GM18867 (cell line): ENCODE measurements around the gene MBP.
"Not testable (repeated sequence)": the region's sequence is repeated elsewhere in the genome, so short reads cannot be mapped to it uniquely, and the experiment has no call there.

Experiments used
- ATAC-seq: cut with Tn5 transposase; IDR thresholded peaks from one replicate; pipeline ENCODE4 v1.9.1; 2021; ENCODE audit warnings: mild to moderate bottlenecking, moderate library complexity; ENCODE audit not compliant: unreplicated experiment

The MBP gene

DNA sequence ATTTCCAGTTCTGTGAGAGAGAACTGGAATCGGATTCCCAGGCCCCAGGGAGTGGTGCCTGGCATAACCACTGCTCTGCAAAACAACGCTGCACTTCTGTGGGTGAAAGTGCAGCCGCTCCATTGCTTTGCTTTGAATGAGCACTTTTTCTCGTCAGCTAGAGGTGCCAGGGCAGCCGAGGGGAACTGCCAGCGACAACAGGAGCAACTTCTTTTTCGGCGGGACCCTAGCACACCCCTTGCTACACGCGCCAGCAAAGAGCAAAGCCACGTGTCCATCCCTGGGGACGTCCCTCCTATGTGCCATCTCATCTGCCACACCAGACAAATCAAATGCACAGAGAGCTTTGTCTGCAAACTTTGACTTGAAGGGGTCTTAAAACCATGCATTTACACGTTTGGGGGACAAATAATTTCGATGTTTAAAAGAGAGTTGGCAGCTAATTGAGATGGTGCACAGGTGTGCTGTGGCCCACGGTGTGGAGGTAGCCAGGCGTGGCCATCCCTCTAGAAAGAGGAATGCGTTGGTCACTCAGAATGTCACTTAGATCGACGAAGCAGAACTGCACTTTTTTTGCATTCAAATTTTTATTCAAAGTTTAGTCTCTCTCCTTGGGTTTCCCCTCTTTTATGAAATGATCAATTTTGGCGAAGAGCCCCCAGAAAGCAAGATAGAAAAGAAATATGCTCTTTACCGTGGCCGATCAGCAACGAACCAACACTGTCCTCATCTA lies 151.8 kb downstream of the MBP start:
- ATAC-seq = peak; percentile 42

DNA sequence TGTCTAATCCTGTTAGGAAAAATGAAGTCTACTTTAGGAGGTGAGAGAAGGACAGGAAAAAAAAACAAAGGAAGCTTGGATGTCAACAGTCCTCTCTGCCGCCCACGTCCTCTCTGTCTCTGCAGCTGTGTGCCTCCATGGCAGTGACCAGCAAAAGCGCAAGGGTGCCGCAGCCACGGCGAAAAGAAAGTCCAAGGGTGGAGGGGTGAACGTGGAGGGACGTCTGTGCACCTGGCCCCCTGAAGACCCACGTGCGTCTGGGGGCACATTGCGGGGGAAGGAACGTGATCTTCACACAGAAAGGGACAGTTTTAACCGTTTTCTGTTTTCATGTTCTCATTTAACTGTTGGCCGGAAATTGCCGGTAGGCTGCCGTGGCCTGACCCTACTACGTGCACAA lies 152.7 kb downstream of the MBP start:
- no peak for ATAC-seq

- no peak for ATAC-seq
Measured at GRCh38 chr18:76979111-76979751, 153.4 kb downstream of the MBP start.

GRCh38 chr18:76978616-76979015 lies 154.0 kb downstream of the MBP start:
- no peak for ATAC-seq

DNA sequence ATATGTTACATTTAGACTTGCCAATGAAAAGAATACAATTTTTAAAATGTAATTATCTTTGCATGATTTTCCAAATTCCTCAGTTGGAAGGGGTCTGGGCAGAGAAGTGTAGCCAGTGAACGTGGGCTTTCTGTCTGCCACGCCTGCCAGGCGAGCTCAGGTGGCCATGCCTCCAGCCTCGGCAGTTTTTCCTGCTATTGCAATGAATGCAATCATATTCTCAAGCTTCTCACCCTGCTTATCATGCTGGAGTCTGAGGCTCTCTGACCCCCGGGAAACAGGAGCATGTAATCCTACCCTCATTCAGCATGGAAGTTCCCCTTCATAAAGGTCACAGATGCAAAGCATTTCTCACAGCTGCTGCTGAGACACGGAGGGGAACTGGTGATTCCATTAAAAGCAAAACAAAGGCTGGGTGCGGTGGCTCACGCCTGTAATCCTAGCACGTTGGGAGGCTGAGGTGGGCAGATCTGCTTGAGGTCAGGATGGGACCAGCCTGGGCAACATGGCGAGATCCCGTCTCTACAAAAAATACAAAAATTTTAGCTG lies 154.8 kb downstream of the MBP start:
- no peak for ATAC-seq

DNA sequence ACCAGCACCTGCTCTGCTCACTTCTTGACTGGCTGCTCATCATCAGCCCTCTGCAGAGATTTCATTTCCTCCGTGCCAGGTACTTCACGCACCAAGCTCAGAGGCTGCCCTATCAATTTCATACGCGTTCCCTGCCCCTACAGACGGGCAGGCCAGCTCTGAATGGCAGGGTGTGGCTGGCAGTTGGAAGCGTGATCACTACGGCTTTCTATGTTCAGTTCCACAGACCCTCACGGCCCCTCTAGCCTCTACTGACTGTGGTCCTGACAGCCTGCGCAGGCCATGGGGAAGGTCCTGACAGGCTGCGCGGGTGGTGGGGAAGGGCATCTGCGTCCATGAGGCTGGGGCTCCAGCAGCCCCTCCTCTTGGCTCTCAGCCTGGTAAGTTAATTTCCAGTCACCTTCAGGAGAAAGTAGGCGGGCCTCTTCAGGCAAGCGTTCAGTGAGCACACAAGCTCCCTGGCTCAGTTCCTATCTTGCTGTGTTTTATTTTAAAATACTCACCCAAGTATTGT lies 155.4 kb downstream of the MBP start:
- no peak for ATAC-seq

- no peak for ATAC-seq
Measured at GRCh38 chr18:76975577-76976110, 156.9 kb downstream of the MBP start.

GRCh38 chr18:76974386-76974785 lies 158.2 kb downstream of the MBP start:
- no peak for ATAC-seq

GRCh38 chr18:76973520-76974266 lies 158.9 kb downstream of the MBP start:
- ATAC-seq = no peak

- ATAC-seq = no peak
Measured at GRCh38 chr18:76972846-76973519, 159.6 kb downstream of the MBP start.

- ATAC-seq = no peak
Measured at GRCh38 chr18:76972241-76972640, 160.3 kb downstream of the MBP start.

- no peak for ATAC-seq
Measured at GRCh38 chr18:76970770-76971559, 161.6 kb downstream of the MBP start.

DNA sequence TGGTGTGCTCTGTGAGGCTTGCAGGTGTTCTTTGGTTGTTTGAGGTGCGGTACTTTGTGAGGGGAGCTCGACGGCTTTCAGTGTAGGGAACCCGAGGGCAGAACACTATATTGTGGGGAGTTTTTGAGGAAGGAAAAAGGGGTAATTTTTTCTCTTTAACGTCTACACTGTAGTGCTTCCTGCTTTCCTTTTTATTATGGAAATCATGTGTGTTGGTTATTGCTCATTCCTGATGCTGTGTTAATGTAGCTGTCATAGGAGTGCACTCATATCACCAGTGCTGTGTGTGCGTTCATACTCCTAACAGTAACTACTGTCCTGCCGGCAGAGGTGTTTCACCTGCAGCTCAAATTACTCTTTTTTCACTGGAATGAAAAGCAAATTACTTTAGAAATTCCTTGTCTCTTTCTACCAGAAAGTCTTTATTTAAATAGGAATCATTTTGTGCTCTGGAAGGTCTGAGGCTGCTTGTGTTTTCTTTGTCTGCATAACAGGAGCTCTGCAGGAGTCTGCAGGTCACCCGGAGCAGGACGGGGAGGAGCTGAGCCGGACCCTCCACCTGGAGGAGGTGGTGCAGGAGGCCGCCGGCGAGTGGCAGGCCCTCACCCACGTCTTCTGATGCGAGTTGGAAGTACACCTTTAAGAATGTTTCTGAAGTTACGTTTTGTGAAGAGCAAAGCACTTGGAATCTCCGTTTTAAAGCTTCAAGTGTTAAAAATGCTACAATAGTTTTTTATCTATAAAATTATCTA lies 164.7 kb downstream of the MBP start:
- ATAC-seq = no peak

GRCh38 chr18:76967299-76967698 lies 165.3 kb downstream of the MBP start:
- not testable (repeated sequence) for ATAC-seq

GRCh38 chr18:76965555-76966151 lies 166.9 kb downstream of the MBP start:
- ATAC-seq = peak; percentile 55

- peak; percentile 66 for ATAC-seq
Measured at GRCh38 chr18:76963936-76964335, 168.6 kb downstream of the MBP start.

- ATAC-seq = no peak
Measured at GRCh38 chr18:76962851-76963250, 169.7 kb downstream of the MBP start.

GRCh38 chr18:76960528-76961035 lies 172.0 kb downstream of the MBP start:
- ATAC-seq = no peak
